Stimulated activated naive CD4-positive, alpha-beta T cell treated with Interleukin-2 at 50 U/mL for 16 hours (primary cell): Measurements from ENCODE around the gene LDLRAD4.

Source experiments
- DNase-seq: peaks from one replicate; lab custom pipeline; 2025; lab: John Stamatoyannopoulos, UW

The LDLRAD4 gene

GRCh38 chr18:13536578-13536977 lies 318.0 kb downstream of the LDLRAD4 start:
- DNase-seq = no peak

DNA sequence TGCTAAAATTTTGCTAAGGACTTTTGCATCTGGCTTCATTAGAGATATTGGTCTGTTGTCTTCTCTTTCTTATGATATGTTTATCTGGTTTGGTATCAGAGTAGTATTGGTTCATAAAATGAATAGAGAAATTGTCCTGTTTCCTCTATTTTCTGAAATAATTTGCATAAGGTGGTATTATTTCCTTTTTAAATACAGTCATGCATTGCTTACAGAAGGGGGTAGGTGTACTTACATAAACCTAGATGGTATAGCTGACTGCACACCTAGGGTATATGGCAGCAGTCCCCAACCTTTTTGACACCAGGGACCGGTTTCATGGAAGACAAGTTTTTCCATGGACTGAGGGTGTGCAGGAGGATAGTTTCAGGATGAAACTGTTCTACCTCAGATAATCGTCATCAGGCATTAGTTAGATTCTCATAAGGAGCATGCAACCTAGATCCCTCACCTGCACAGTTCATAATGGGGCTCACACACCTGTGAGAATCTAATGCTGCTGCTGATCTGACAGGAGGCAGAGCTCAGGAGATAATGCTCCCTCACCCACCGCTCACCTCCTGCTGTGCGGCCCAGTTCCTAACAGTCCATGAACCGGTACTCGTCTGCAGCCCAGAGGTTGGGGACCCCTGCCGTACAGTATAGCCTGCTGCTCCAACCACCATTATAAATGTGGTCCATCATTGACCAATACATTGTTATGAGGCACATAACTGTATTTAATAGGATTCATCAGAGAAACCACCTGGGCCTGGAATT lies 318.6 kb downstream of the LDLRAD4 start:
- no peak for DNase-seq

DNA sequence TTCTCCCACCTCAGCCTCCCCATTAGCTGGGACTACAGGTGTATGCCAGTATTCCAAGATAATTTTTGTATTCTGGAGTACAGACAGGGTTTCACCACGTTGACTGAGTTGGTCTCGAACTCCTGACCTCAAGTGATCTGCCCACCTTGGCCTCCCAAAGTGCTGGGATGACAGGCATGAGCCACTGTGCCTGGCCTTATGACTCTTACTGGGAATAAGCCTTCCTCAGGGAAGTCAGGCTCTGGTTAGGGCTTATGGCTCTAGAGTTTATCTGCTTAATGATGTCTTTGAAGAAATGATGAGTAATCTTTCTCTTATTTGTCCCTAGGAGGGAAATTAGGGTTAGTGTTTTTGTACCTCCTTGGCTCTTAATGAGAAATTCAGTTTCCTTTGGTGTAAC lies 320.1 kb downstream of the LDLRAD4 start:
- DNase-seq = no peak

- DNase-seq = no peak
Observed at GRCh38 chr18:13539050-13539449, 320.5 kb downstream of the LDLRAD4 start.

DNA sequence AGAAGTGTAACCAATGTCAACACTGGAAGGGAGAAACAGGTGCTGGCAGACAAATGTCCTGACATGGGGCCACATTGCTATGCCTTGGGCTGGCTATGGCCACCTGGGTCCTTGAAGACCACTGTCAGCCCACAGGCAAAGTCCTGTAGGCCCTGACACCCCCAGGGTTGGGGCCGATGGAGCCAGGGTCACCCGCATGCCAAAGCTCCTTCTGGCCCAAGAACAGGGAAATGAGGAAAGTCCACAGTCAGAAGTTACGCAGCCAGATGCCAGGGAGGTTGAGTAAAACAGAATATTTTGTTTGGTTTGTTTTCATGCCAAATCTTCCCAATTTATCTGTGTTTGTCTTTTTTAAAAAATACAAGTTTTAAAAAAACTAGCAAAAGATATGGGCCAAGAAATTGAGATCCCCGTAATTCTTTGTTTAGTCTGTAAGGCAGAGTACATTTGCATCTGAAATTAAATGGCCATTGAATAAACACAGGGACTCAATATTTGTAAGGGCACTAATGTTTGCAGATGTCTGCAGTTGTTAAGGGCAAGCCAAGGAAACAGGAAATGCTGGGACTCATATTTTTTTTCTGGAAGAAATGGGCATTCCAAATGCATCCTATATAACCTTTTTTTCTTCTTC lies 321.4 kb downstream of the LDLRAD4 start:
- DNase-seq = no peak

DNA sequence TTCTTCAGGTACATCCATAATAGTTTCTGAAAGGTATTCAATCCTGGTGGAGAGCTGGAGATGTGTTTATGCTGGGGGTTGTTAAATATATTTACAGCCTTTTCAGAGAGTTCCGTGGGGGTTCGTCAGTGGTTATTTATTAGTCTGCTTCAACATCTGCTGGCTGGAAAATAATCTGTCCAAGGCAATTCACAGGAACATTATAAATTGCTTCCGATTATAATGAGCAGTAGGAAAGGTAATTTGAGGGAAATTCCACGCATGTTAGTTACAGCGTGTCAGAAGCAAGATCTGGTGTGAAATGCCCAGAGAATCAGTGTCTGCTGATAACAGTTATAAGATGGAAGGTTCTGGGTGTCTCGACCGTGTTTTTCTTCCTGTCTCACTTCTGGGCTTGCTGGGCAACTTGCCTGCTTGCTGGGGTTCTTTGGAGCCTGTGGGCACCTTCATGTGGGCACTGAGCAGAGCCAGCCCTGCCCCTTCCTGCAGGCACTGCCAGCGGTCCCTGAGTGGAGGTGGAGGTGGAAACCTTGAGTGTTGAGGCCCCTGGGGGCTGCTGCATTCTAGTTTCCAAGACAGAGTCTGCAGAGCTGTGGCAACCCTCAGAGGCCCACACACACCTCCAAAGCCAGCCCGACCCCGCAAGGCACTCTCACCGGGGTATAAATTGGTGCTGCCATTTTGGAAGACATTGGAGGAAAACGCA lies 322.1 kb downstream of the LDLRAD4 start:
- no peak for DNase-seq

DNA sequence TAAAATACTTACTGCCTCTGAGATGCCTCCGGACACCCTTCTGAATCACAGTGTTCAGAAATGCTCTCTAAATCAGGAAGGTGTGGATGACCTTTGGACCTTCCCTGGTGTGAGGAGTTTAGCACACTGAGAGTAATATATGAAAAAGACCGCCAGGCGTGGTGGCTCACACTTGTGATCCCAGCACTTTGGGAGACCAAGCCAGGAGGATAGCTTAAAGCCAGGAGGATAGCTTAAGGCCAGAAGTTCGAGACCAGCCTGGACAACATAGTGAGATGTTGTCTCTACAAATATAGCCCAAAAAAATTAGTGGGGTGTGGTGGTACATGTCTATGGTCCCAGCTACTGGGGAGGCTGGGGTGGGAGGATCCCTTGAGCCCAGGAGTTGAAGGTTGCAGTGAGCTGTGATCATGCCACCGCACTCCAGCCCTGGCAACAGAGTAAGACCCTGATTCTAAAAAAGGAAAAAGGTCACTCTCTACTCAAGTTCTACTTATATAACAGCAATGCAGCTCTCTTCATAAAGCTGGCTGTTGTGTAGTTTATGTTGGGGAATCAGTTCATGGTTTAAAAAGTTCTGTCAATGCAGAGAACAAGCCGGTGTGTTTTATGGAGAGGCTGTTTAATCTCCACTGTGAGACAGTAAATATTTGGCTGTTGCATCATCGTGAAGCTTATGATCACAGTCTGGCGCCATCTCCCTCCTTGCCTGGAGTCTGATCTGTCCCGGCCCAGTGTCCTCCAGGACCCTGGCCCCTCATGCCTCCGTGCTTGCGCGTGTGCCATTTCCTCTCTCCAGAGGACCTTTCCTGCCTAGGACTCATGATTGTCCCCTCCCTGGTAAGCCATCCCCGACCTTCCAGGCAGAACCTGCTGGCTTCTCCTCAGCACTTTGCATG lies 323.3 kb downstream of the LDLRAD4 start:
- DNase-seq = no peak

DNA sequence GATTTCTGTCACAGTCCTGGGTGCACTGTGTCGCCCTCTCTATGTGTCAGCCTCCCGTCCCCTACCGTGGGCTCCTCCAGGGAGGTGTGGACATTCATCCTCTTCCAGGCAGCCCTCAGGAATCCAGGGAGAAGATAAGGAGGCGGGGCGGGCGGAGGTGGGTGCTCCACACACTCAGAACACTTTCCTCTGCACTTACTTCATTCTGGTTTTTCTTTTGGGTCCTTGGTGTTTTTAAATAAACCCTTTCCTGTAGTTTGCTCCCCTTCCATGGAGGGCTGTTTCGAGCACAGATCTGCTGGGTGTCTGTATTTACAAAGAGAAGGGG lies 323.9 kb downstream of the LDLRAD4 start:
- DNase-seq = no peak

DNA sequence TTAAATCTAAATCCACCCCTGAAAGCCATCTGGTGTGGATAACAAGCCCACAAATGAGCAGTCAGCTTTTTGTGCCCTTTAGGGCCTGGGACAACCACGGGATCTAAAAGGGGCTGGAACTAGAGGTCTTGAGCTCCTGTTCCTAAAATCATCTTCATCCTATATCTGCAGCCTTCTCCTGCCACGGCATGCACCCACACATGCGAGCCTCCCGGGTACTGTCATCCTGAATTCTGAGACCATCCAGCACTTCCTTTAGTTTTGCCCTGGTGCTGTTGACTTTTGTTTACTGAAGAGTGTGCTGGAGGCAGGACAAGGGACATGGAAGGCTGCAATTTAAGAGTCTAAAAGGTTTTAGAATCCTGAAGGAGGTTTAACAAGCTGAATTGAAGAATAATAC lies 324.6 kb downstream of the LDLRAD4 start:
- no peak for DNase-seq

GRCh38 chr18:13543811-13544732 lies 325.5 kb downstream of the LDLRAD4 start:
- no peak for DNase-seq

- no peak for DNase-seq
Observed at GRCh38 chr18:13544953-13545352, 326.4 kb downstream of the LDLRAD4 start.

DNA sequence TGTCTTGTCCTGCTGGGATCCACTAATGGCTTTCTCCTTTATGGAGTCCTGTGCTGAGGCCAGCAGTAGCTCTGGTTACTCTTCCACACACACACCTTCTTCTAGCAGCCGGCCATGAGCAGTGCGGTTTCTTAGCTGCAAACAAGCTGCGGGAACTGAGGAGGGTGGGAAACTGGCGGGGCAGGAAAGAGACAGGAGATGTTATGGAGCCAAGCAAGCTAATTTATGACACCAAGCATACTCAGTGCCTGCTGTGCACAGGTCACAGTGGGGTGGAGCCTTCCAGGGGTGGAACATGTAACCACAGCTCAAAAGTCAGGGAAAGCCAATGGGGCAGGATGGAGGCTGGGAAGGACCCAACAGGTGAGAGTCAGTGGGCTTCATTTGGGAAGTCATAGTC lies 327.0 kb downstream of the LDLRAD4 start:
- no peak for DNase-seq

- DNase-seq = no peak
Observed at GRCh38 chr18:13545955-13546354, 327.4 kb downstream of the LDLRAD4 start.

DNA sequence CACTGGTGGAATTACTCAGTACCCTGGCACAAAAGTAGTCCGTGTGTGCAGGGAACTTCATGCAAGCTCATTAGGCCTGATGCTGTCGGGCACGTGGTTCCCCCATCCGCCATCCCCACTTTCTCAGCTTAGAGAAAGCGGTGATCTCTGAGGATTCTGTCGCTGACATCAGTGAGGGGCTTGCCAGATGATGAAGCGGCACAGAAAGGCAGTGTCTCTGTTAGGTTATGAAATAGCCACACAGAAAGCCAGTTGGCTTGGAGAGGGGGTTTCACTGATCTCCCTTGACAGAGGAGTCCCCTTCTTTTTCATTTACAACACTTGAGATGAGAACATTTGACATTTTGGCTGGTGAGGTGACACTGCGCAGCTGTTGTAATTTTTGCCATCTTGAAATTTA lies 328.1 kb downstream of the LDLRAD4 start:
- no peak for DNase-seq

DNA sequence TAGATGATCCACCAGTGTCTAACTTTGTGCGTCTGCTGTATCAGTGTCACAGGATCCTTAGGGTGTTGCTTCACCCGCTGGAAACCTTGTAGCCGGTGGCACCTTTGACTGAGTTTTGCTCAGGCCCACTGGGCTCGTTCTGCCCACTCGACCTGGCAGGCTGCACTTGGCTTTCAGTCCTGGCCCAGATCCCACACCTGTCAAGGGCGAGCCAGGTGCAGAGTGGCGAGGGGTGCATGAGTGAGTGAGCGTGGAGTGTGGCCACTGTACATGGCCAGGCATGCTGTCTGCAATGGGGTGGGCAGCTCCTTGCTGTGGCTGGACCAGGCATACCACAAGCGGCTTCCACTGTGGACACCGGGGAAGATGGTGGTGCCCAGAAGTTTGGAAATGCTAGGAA lies 328.8 kb downstream of the LDLRAD4 start:
- DNase-seq = no peak

DNA sequence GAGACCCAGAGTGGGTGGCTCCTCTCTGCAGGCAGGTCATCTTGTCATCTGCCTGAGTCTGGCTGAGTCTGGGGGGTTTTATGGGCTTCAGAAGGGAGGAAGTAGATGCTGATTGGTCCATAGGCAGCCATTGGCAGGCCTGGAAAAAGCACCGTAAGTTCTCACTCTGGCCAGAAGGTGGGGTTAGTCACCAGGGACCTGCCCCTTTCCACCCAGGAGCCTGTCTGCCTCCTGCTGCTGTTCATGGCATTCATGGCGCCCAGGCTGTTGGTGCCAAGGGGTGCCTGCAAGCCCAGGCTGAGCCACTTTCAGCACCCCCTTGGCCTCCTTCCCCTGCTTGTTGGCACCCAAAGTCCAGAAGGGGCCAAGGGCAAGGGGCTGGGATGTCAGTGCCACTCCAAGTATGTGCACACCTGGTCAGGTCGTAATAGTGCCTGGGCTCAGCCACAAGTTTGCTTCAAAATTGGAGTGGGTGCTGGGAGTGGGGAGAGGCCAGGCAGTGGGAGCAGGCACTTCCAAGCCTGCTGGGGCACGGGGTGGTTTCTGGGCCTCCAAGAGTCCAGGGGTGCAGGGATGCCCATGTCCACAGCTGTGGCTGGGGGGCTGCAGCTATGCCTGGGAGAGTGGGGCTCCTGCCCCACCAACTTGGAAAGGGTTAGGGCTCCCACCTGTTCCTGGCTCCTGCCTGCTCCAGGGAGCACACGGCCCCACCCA lies 329.7 kb downstream of the LDLRAD4 start:
- DNase-seq = no peak

DNA sequence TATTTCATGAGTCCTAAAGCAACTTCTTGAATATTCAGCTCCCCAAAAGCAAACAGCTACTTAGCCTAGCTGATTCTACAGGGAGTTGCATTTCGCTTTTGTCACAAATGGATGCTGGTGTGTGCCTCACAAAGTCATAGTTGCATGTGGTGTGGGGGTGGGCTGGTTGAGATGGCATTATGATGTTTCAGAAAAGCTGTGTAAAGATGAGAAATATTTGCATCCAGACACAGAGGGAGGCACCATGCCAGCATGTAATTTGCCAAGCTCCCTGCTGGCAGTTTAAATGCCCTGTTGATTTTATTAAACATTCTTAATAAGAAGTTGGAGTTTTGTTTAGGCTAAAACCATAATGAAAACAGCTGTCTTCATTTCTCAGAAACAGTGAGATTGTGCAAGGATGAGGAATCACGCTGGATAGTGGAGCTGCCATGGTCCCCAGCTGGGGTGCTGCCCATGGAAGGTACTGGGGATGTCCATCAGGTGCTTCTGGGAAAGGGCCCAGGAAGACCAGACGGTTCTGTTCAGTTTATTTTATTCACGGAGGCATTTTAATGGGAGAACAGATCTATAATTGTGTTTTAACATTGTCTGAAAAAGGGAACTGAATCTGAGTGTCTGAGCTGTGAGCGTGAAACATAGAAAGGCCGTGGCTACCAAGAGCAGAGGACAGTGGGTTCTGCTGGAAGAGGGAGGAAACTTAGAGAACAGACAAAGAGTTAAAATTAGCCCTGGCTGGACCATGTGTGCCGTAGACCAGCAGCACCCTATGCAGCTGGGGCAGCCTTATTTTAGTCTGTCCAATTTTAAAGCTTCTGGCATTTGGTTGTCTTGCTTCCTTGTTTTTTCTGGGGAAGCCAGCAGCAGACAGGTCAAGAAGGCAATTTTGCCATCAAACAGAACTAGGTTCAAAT lies 330.7 kb downstream of the LDLRAD4 start:
- no peak for DNase-seq

DNA sequence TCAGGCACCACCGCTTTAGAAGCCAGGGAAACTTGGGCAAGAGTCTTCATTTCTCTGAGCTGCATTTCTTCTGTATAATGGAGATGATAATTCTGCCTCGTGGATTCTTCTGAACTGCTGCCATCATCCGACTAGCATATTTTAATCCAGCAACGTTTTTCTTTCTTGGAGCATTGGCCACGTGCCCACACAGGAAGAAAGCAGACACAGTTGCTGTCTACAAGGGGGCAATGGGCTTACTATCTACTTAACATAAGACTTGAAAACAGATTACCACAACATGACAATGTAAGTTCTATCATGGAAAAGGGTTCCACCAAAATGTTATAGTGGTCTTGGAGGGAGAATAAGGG lies 331.3 kb downstream of the LDLRAD4 start:
- no peak for DNase-seq

DNA sequence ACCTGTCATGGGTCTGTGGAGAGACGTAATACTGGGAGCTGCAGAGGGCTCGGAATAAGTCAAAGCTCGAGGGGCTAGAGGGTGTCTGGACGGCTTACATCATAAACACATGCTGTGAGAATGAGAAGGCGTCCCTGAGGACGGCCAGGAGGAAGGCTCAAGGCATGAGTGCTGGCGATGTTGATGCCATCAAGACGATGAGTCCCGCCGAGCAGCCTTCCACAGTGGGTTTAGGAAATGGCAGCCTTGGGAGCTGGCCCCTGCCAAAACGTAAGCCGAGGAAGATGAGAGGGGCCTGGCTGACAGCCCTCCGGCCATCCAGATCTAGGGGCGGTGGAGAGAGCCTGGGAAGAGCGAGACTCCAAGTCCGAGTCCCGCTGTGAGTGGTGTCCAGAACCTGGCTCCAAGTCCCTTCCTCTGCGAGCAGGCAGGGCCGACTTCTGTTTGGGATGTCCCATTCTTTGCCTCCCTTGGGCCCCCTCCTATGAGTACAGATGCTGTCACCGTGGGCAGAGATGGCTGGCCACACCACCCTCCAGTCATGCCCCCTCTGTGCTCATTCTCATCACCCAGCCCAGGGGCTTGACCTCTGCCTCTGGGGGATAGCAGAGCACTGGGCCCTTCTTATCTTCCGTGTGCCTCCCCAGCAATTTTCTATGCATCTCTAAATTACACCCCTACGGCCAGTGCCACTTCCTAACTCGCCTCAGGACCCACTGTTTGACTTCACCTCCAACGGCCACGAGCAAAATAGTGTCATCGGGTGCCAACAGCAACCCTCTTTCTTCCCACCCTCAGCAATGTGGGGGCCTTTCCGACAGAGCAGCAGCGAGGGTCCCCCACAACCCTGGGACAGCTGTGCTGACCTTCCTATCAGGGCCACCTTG lies 332.1 kb downstream of the LDLRAD4 start:
- DNase-seq = no peak
